Measurements from ENCODE around the gene AGBL4. TPM values are rescaled to one million over a fixed set of nuclear protein-coding genes. Genes with fewer than 3 reads are reported as not detected.
"Not testable (repeated sequence)": the region's sequence is repeated elsewhere in the genome, so short reads cannot be mapped to it uniquely, and the experiment has no call there.

Gene AGBL4
- polyA plus RNA-seq, 3 donors = 0.93 to 1.3 (median 1.2) TPM

GRCh38 chr1:49036700-49037099 is 987.1 kb downstream of the AGBL4 start:
- DNase-seq = no peak

GRCh38 chr1:49028396-49028795 is 995.4 kb downstream of the AGBL4 start:
- no peak for DNase-seq

- DNase-seq = peak; percentile 16
Observed at GRCh38 chr1:49026230-49026811, 997.4 kb downstream of the AGBL4 start.

GRCh38 chr1:49016030-49016977 is 1007.5 kb downstream of the AGBL4 start:
- no peak for DNase-seq

- DNase-seq = no peak
Observed at GRCh38 chr1:49013079-49013478, 1010.7 kb downstream of the AGBL4 start.

GRCh38 chr1:49002981-49003380 is 1020.8 kb downstream of the AGBL4 start:
- DNase-seq = not testable (repeated sequence)

- DNase-seq = no peak
Observed at GRCh38 chr1:48999321-48999720, 1024.4 kb downstream of the AGBL4 start.

- no peak for DNase-seq
Observed at GRCh38 chr1:48996311-48996710, 1027.4 kb downstream of the AGBL4 start.

- DNase-seq = no peak
Observed at GRCh38 chr1:48988633-48989197, 1035.0 kb downstream of the AGBL4 start.

- no peak for DNase-seq
Observed at GRCh38 chr1:48979940-48980339, 1043.8 kb downstream of the AGBL4 start.

- DNase-seq = no peak
Observed at GRCh38 chr1:48978413-48978812, 1045.3 kb downstream of the AGBL4 start.

GRCh38 chr1:48977273-48977672 is 1046.5 kb downstream of the AGBL4 start:
- DNase-seq = no peak

- peak; percentile 20 for DNase-seq
Observed at GRCh38 chr1:48969971-48970370, 1053.8 kb downstream of the AGBL4 start.

- no peak for DNase-seq
Observed at GRCh38 chr1:48967318-48967717, 1056.4 kb downstream of the AGBL4 start.

- DNase-seq = no peak
Observed at GRCh38 chr1:48966583-48966982, 1057.2 kb downstream of the AGBL4 start.

- DNase-seq = no peak
Observed at GRCh38 chr1:48960320-48960719, 1063.4 kb downstream of the AGBL4 start.

- no peak for DNase-seq
Observed at GRCh38 chr1:48955774-48956173, 1068.0 kb downstream of the AGBL4 start.

GRCh38 chr1:48953617-48954016 is 1070.1 kb downstream of the AGBL4 start:
- DNase-seq = no peak

- no peak for DNase-seq
Observed at GRCh38 chr1:48948562-48948961, 1075.2 kb downstream of the AGBL4 start.

GRCh38 chr1:48947761-48948537 is 1075.8 kb downstream of the AGBL4 start:
- no peak for DNase-seq

- no peak for DNase-seq
Observed at GRCh38 chr1:48946070-48946469, 1077.7 kb downstream of the AGBL4 start.

GRCh38 chr1:48944811-48945210 is 1078.9 kb downstream of the AGBL4 start:
- DNase-seq = no peak

Measured in renal pelvis (tissue), 4 donors.